IPS-NIHi7 (cell line): ENCODE data around the gene STPG1.
A peak's percentile ranks its signal among the peaks of the same experiment; 100 is the strongest.

Source experiments
- DNase-seq: peaks from one replicate; pipeline ENCODE4 v3.0.0; 2012; ENCODE audit warnings: mixed read lengths; ENCODE audit errors: extremely low spot score

STPG1 gene

GRCh38 chr1:24318615-24319311 is 94.8 kb downstream of the STPG1 start:
- DNase-seq: no peak

- no peak for DNase-seq
Observed at GRCh38 chr1:24317956-24318614, 95.5 kb downstream of the STPG1 start.

- DNase-seq: no peak
Observed at GRCh38 chr1:24317081-24317480, 96.5 kb downstream of the STPG1 start.

DNA sequence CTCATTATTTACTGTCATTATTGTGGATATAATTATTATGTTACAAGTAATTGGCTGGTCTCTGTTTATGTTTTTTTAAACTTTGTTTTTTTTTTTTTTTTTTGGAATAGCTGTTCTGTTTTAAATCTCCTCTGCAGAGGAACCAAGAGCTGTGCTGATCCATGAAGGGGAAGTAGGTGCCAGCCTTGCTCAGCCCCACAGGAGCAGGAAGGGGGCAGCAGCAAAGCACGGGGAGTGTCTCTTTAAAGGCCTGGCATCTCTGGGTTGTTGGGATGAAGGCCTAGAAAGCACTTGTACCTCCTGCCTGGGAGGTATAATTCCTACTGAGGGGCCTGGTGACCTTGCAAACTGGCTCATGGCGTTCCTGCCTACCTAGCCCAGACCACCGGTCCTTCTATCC is 96.9 kb downstream of the STPG1 start:
- DNase-seq: no peak

GRCh38 chr1:24315391-24315790 is 98.2 kb downstream of the STPG1 start:
- no peak for DNase-seq

DNA sequence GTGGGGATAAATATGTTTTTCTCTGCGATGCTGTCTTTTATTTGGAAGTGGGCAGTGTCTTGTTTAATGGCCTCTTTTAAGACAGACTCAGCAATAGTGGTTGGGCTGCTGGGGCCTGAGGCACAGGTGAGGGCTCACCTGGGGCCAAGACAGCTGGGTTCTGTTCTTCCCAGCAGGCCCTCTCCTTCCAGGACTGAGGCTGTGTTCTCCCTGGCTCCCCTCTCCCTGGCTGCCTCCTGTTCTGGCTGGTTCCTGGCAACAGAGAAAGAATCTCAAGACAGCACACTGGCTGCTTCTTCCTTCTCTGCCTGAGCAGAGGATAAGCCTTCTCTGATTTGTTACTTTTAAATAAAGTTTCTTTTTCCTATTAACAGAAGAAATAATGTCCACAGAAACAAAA is 101.8 kb downstream of the STPG1 start:
- no peak for DNase-seq

DNA sequence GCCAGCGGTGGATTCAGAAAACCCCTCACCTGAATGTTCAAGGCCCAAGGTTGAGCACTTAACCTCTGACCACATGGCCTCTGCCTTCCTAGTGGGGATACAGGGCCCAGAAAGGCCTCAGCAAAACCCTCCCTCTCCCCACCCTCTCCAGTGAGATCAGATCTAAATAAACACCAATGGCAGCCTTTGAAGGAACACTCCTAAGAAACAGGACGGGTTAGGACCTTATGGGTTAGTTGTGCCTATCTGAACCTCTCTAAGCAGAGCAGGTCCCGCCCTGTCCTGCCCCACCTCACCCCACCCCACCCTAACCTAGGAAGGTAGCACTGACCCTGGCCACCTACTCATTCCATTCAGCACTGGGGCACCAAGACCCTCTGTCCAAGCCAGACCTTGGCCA is 102.3 kb downstream of the STPG1 start:
- no peak for DNase-seq

GRCh38 chr1:24309762-24310485 is 103.7 kb downstream of the STPG1 start:
- DNase-seq: no peak

GRCh38 chr1:24308365-24309015 is 105.1 kb downstream of the STPG1 start:
- DNase-seq: peak; percentile 74
